GM12878 (cell line): ENCODE results near the gene YTHDF1. TPM values are rescaled to one million over a fixed set of nuclear protein-coding genes. Genes with fewer than 3 reads are reported as not detected.
"Not testable (repeated sequence)": the region's sequence is repeated elsewhere in the genome, so short reads cannot be mapped to it uniquely, and the experiment has no call there.

Experiments used
- ATAC-seq: fragments of 200-7000 bp; cut with Tn5 transposase; 3 replicates; pipeline ENCODE4 v1.9.1; 2020; ENCODE audit warnings: mild to moderate bottlenecking, moderate library complexity
- BruUV-seq: library from RNA; stranded (reverse); fragments of 400-500 nt; replicated peaks from 2 replicates; lab custom pipeline; 2021; lab: Mats Ljungman, UMichigan
- CTCF ChIA-PET: fragments of 300-600 bp; sonication (Branson Sonifier 250); formaldehyde crosslinking; extraction: SDS; loops from one replicate; lab custom pipeline; 2021; ENCODE audit warnings: inconsistent platforms; lab: Yijun Ruan, JAX
- POLR2A ChIA-PET: fragments of 350-600 bp; formaldehyde crosslinking; extraction: SDS; loops from one replicate; lab custom pipeline; 2021; ENCODE audit warnings: inconsistent platforms; lab: Charles Lee
- RAD21 ChIA-PET: fragments of 300-600 bp; sonication (Branson Sonifier 250); formaldehyde crosslinking; loops from one replicate; lab custom pipeline; 2023; ENCODE audit warnings: antibody characterized with exemption; ENCODE audit not compliant: unreplicated experiment; lab: Charles Lee
- SMC1A ChIA-PET: fragments of 300-600 bp; sonication (Branson Sonifier 250); formaldehyde crosslinking; loops from one replicate; lab custom pipeline; 2023; ENCODE audit not compliant: unreplicated experiment, uncharacterized antibody; lab: Charles Lee
- DNase-seq: peaks from one replicate; pipeline ENCODE4 v3.0.0-alpha.2; 2011; ENCODE audit warnings: low read depth, low spot score
- FAIRE-seq: peaks from 3 replicates; lab custom pipeline; 2011; peaks lifted over from hg19 to GRCh38; lab: Jason Lieb, UNC
- H2AFZ ChIP-seq: 2 replicates; pipeline ENCODE4 v1.6.0; 2011; ENCODE audit warnings: low read depth, low read length, control low read depth; ENCODE audit not compliant: control insufficient read depth
- H3K27ac ChIP-seq: 2 replicates; pipeline ENCODE4 v1.5.1; 2011; ENCODE audit warnings: control low read depth; ENCODE audit not compliant: control insufficient read depth, insufficient read depth
- H3K27me3 ChIP-seq, 2 experiments: replicated peaks in 1 of 2; 2 replicates each; pipeline versions ENCODE4 v1.6.0 to v1.6.1; 2011; ENCODE audit warnings: low read length in 1 of 2; ENCODE audit not compliant: control insufficient read depth in 2 of 2, insufficient read depth in 2 of 2
- H3K36me3 ChIP-seq, 2 experiments: 2 replicates each; pipeline ENCODE4 v1.5.1; 2011; ENCODE audit warnings: low read length in 1 of 2; ENCODE audit not compliant: control insufficient read depth in 2 of 2, insufficient read depth in 2 of 2
- H3K4me1 ChIP-seq: 2 replicates; pipeline ENCODE4 v1.6.1; 2011; ENCODE audit warnings: mild to moderate bottlenecking, low read length, moderate library complexity, mixed read lengths; ENCODE audit not compliant: control insufficient read depth, insufficient read depth
- H3K4me2 ChIP-seq: 2 replicates; pipeline ENCODE4 v1.6.0; 2011; ENCODE audit warnings: control low read depth; ENCODE audit not compliant: control insufficient read depth, insufficient read depth
- H3K4me3 ChIP-seq: fragments of 200-600 bp; sonication (generic); 2 replicates; pipeline ENCODE4 v1.5.1; 2016
- H3K79me2 ChIP-seq: 2 replicates; pipeline ENCODE4 v1.6.0; 2011; ENCODE audit warnings: low read length; ENCODE audit not compliant: control insufficient read depth, insufficient read depth
- H3K9ac ChIP-seq: 2 replicates; pipeline ENCODE4 v1.8.0; 2011; ENCODE audit warnings: low read length, control low read depth, mixed read lengths; ENCODE audit not compliant: control insufficient read depth, insufficient read depth
- H3K9me3 ChIP-seq: replicated peaks from 3 replicates; pipeline ENCODE4 v1.5.1; 2011; ENCODE audit warnings: mild to moderate bottlenecking, low read length; ENCODE audit not compliant: control insufficient read depth, insufficient read depth
- H4K20me1 ChIP-seq: 2 replicates; pipeline ENCODE4 v1.6.0; 2011; ENCODE audit not compliant: control insufficient read depth, insufficient read depth
- BHLHE40 ChIP-seq, 2 experiments: fragments of 450-650 bp in 1 of 2; IDR thresholded peaks; 2 replicates each; pipeline ENCODE4 v1.6.1; 2011 to 2017; ENCODE audit warnings: low read depth in 2 of 2, borderline replicate concordance in 1 of 2, improper control_type of control experiment in 1 of 2, low read length in 1 of 2, mild to moderate bottlenecking in 1 of 2
- CHD4 ChIP-seq: fragments of 200-600 bp; sonication (generic); IDR thresholded peaks from 2 replicates; pipeline ENCODE4 v1.6.1; 2016; ENCODE audit warnings: mild to moderate bottlenecking
- SUPT20H ChIP-seq: IDR thresholded peaks from 2 replicates; pipeline ENCODE4 v1.6.1; 2011; ENCODE audit warnings: low read depth, mild to moderate bottlenecking, low read length, moderate library complexity, borderline replicate concordance; ENCODE audit not compliant: control insufficient read depth
- ZNF217 ChIP-seq: fragments of 450-650 bp; IDR thresholded peaks from 2 replicates; pipeline ENCODE4 v1.6.1; 2017; ENCODE audit warnings: antibody characterized with exemption, mild to moderate bottlenecking
- WGBS: methylation state at CpG from one replicate; pipeline ENCODE4 v1.1.6; 2016; ENCODE audit warnings: low lambda C conversion rate; ENCODE audit not compliant: insufficient replicate concordance, insufficient coverage; ENCODE audit errors: missing lambda C conversion rate; 5-methylcytosine and 5-hydroxymethylcytosine counted together
- in situ Hi-C: fragments of 300-500 bp; cut with MboI; formaldehyde crosslinking; loops from 9 replicates; pipeline ENCODE4 v1.14.3; 2018; ENCODE audit warnings: mixed read lengths
- intact Hi-C: fragments of 100-400 bp; cut with micrococcal nuclease; formaldehyde crosslinking; loops from one replicate; pipeline ENCODE4 v1.14.2; 2022; ENCODE audit not compliant: unreplicated experiment
- polyA plus RNA-seq, 11 experiments: library from polyadenylated mRNA; depleted of rRNA in 4 of 11; unstranded in 6 of 11; stranded (reverse) in 5 of 11; fragments of >200 nt; fragmentation: Nextera tagmentation in 4 of 11; fragmentation: Illumina TruSeq in 1 of 11; extraction: Ambion mirVana in 4 of 11; extraction: Trizol in 1 of 11; gene quantifications; 1 replicate in 1 of 11; 2 replicates in 10 of 11; pipeline versions ENCODE4 v1.2.1 to v1.2.3, GENCODE V29; 2011 to 2016; ENCODE audit warnings: inconsistent platforms in 2 of 11, missing spikeins in 2 of 11, low read depth in 1 of 11
- total RNA-seq, 4 experiments: library from RNA; depleted of rRNA in 3 of 4; stranded (reverse); fragments of >200 nt in 3 of 4; fragmentation: Illumina TruSeq in 1 of 4; extraction: Trizol in 1 of 4; gene quantifications; 2 replicates each; pipeline versions ENCODE4 v1.2.1 to v1.2.3, GENCODE V29; 2013 to 2021

The YTHDF1 gene
- total and polyA plus RNA-seq, 10 of the 15 experiments (the other 5 are each of a cell fraction or from before 2014, with no cell fraction given) = 4.6 to 37.8 (median 20.5) TPM

GRCh38 chr20:63159826-63160640, 55.9 kb downstream of the YTHDF1 start:
- FAIRE-seq = no peak
- H3K4me1 ChIP-seq = no peaks in the 10 kb centered on the region
- H2AFZ ChIP-seq = no peak overlapping the region
- H3K27ac ChIP-seq = no peak overlapping the region
- BruUV-seq = no TSS peak
- CTCF ChIA-PET = interaction anchor here (0.8 kb wide), 1 partner anchor 21 kb away, joined by 3 read pairs; no protein-coding TSS in a partner anchor
- 18% methylated on average over 10 of the region's 10 CpGs for WGBS
- ATAC-seq = no peak
- in situ Hi-C loops = no loop called here
- RAD21 ChIA-PET = no interaction called here
- DNase-seq = no peak
- SMC1A ChIA-PET = no interaction called here
- H3K9me3 ChIP-seq = no peaks in the 10 kb centered on the region
- H3K4me2 ChIP-seq = no peak overlapping the region
- H4K20me1 ChIP-seq = no peaks in the 10 kb centered on the region
- no peaks in the 10 kb centered on the region for H3K79me2 ChIP-seq
- H3K4me3 ChIP-seq = no peak overlapping the region
- POLR2A ChIA-PET = no interaction called here
- intact Hi-C loops = no loop called here
- no peak for TF ChIP-seq BHLHE40 (IDR thresholded peaks at IDR 0.05; ENCODE audit: borderline replicate concordance in 1 of 2, low read depth in 2 of 2, low read length in 1 of 2)
- no peak for TF ChIP-seq CHD4
- no peak for TF ChIP-seq ZNF217
- TF ChIP-seq SUPT20H = no peak
- peaks cover 2% of the 10 kb centered on the region in 2 experiments; a peak in 3 of 4 replicates for H3K27me3 ChIP-seq
- no peak overlapping the region for H3K9ac ChIP-seq
- no peaks in the 10 kb centered on the region for H3K36me3 ChIP-seq

GRCh38 chr20:63159251-63159650, 56.7 kb downstream of the YTHDF1 start:
- FAIRE-seq, POLR2A ChIA-PET, in situ Hi-C loops, SMC1A ChIA-PET, CTCF ChIA-PET, DNase-seq, H3K79me2 ChIP-seq, ATAC-seq, H3K9me3 ChIP-seq, intact Hi-C loops, H3K4me3 ChIP-seq, H3K36me3 ChIP-seq, H4K20me1 ChIP-seq, H3K27ac ChIP-seq, H2AFZ ChIP-seq, BruUV-seq, H3K4me2 ChIP-seq, RAD21 ChIA-PET, H3K4me1 ChIP-seq, H3K9ac ChIP-seq, H3K27me3 ChIP-seq: not testable (repeated sequence)
- WGBS = 52% methylated on average over 20 of the region's 20 CpGs
